Neural cell (in vitro differentiated cells): ENCODE data around the gene JADE2. TPM values are rescaled to one million over a fixed set of nuclear protein-coding genes. Genes with fewer than 3 reads are reported as not detected.

Experiments
- H2AFZ ChIP-seq: fragments of 200-600, 300-800 bp; sonication (generic), shearing (Covaris generic); 2 replicates; pipeline ENCODE4 v1.6.0; 2014; ENCODE audit warnings: low read depth, mild to moderate bottlenecking, antibody characterized with exemption, low read length, moderate library complexity
- H3F3A ChIP-seq: fragments of 200-600 bp; shearing (Covaris generic); 2 replicates; pipeline ENCODE4 v1.6.1; 2016; ENCODE audit warnings: mild to moderate bottlenecking, moderate library complexity, mixed read lengths, antibody characterized with exemption, low read length; ENCODE audit not compliant: insufficient read depth, poor library complexity, severe bottlenecking
- H3K27ac ChIP-seq: fragments of 200-600, 300-800 bp; sonication (generic), shearing (Covaris generic); 2 replicates; pipeline ENCODE4 v1.5.1; 2014; ENCODE audit warnings: mild to moderate bottlenecking, low read length, moderate library complexity
- H3K27me3 ChIP-seq: fragments of 300-800, 200-600 bp; sonication (generic), shearing (Covaris generic); 2 replicates; pipeline ENCODE4 v1.6.0; 2014; ENCODE audit warnings: mild to moderate bottlenecking, low read depth, low read length, moderate library complexity; ENCODE audit not compliant: insufficient read depth
- H3K36me3 ChIP-seq: fragments of 300-800, 200-600 bp; sonication (generic), shearing (Covaris generic); 2 replicates; pipeline ENCODE4 v1.5.1; 2014; ENCODE audit warnings: mild to moderate bottlenecking, antibody characterized with exemption, low read length, moderate library complexity; ENCODE audit not compliant: insufficient read depth
- H3K4me2 ChIP-seq: fragments of 300-800, 200-600 bp; sonication (generic), shearing (Covaris generic); 2 replicates; pipeline ENCODE4 v1.6.0; 2014; ENCODE audit warnings: mild to moderate bottlenecking, low read length
- H3K4me3 ChIP-seq: fragments of 300-800, 200-600 bp; sonication (generic), shearing (Covaris generic); 2 replicates; pipeline ENCODE4 v1.5.1; 2014; ENCODE audit warnings: mild to moderate bottlenecking, low read length, moderate library complexity
- H3K79me2 ChIP-seq: fragments of 200-600 bp; shearing (Covaris generic); replicated peaks from 2 replicates; pipeline ENCODE4 v1.6.0; 2014; ENCODE audit warnings: mild to moderate bottlenecking, low read length, moderate library complexity; ENCODE audit not compliant: insufficient read depth
- H3K9ac ChIP-seq: fragments of 300-800, 200-600 bp; sonication (generic), shearing (Covaris generic); 2 replicates; pipeline ENCODE4 v1.6.1; 2016; ENCODE audit warnings: mild to moderate bottlenecking, low read length, mixed read lengths
- H3K9me2 ChIP-seq: fragments of 200-600 bp; shearing (Covaris generic); 2 replicates; pipeline ENCODE4 v1.6.1; 2016; ENCODE audit warnings: mild to moderate bottlenecking, low read length, mixed read lengths; ENCODE audit not compliant: insufficient read depth
- H3K9me3 ChIP-seq: fragments of 200-600, 300-800 bp; sonication (generic), shearing (Covaris generic); 2 replicates; pipeline ENCODE4 v1.6.1; 2016; ENCODE audit warnings: mild to moderate bottlenecking, mixed run types, low read length, moderate library complexity, mixed read lengths
- H4K20me1 ChIP-seq: fragments of 200-600 bp; shearing (Covaris generic); 2 replicates; pipeline ENCODE4 v1.6.1; 2016; ENCODE audit warnings: mild to moderate bottlenecking, mixed run types; ENCODE audit not compliant: insufficient read depth
- CTCF ChIP-seq: fragments of 450-650 bp; IDR thresholded peaks from 2 replicates; pipeline ENCODE4 v1.5.1; 2014; ENCODE audit warnings: antibody characterized with exemption, mild to moderate bottlenecking, moderate library complexity; ENCODE audit not compliant: poor library complexity, severe bottlenecking
- EP300 ChIP-seq: fragments of 450-650 bp; conservative IDR thresholded peaks from 2 replicates; pipeline ENCODE4 v1.6.1; 2014; ENCODE audit warnings: antibody characterized with exemption, mild to moderate bottlenecking, moderate library complexity; ENCODE audit not compliant: poor library complexity, severe bottlenecking
- EZH2 ChIP-seq: fragments of 200-600, 300-800 bp; shearing (Covaris generic), sonication (generic); IDR thresholded peaks from 2 replicates; pipeline ENCODE4 v1.6.1; 2014; ENCODE audit warnings: antibody characterized with exemption, low read length, borderline replicate concordance, mild to moderate bottlenecking; ENCODE audit not compliant: insufficient read depth, poor library complexity, severe bottlenecking
- MXI1 ChIP-seq: fragments of 450-650 bp; conservative IDR thresholded peaks from 2 replicates; pipeline ENCODE4 v1.6.1; 2014; ENCODE audit warnings: antibody characterized with exemption, mild to moderate bottlenecking; ENCODE audit not compliant: poor library complexity, severe bottlenecking
- POLR2AphosphoS5 ChIP-seq: IDR thresholded peaks from 2 replicates; pipeline ENCODE4 v1.6.1; 2012
- RAD21 ChIP-seq: fragments of 450-650 bp; conservative IDR thresholded peaks from 2 replicates; pipeline ENCODE4 v1.6.1; 2014; ENCODE audit warnings: antibody characterized with exemption, mild to moderate bottlenecking, moderate library complexity
- REST ChIP-seq: IDR thresholded peaks from 2 replicates; pipeline ENCODE4 v1.6.1; 2012; ENCODE audit warnings: borderline replicate concordance
- SMC3 ChIP-seq: fragments of 450-650 bp; conservative IDR thresholded peaks from 2 replicates; pipeline ENCODE4 v1.6.1; 2014; ENCODE audit warnings: antibody characterized with exemption, mild to moderate bottlenecking, moderate library complexity; ENCODE audit not compliant: poor library complexity
- TAF1 ChIP-seq: IDR thresholded peaks from 2 replicates; pipeline ENCODE4 v1.6.1; 2012; ENCODE audit warnings: low read depth
- polyA plus RNA-seq: library from polyadenylated mRNA; depleted of rRNA; stranded (reverse); fragments of >200 nt; gene quantifications from 2 replicates; pipeline ENCODE4 v1.2.3, GENCODE V29; 2014

JADE2 gene
- polyA plus RNA-seq, 1 donor from 2014 or later, result 1.9 TPM

DNA sequence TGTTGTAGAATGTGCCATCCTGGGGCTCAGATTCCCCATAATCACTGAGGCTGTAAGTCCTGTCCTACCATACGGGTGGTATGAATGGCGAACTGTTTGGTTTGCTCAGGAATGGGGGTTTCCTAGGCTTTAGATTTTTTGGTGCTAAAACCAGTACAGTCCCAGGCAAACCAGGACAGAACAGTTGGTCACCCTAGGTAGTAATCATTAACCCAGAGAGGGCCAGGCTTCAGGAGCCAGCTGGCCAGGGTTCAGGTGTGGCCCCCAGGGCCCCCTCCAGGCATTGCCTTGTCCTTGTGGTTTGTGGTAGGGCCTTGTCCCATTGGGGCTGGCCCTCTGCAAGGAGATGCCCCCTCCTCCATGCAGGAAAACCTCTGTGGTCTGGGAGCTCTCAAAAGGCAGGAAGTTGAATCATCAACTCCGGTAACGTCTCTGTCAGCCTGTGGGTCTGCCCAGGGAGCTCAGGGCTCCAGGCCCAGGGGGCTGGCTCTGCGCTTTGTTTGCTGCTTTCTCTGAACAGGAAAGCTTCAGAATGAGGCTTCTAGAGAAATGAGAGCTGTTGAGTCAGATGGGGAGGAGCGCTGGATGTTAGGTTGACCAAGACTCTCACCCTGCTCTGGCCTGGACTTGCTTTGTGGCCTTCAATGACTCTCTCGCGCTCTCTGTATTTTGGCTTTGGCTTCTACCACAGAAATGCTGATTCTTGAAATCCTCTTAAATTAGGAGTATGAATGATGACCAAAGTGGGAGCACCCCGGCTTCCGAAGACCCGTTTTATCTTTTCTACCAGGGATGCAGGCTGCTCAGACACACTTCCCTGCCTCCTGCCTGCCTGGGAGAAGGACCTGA lies 22.2 kb upstream of the JADE2 start:
- Histone ChIP-seq H4K20me1 (no peaks in the 10 kb centered on the region), H2AFZ (no peak overlapping the region), H3K9ac (no peak overlapping the region), H3K79me2 (no peaks in the 10 kb centered on the region), H3K9me3 (no peaks in the 10 kb centered on the region), H3K4me2 (no peak overlapping the region), H3K27me3 (no peaks in the 10 kb centered on the region), H3K4me3 (no peak overlapping the region), H3K36me3 (no peaks in the 10 kb centered on the region), H3F3A (no peaks in the 10 kb centered on the region), H3K27ac (no peak overlapping the region), H3K9me2 (no peaks in the 10 kb centered on the region)
- no peak for TF ChIP-seq EP300
- no peak for TF ChIP-seq CTCF
- no peak for TF ChIP-seq RAD21
- no peak for TF ChIP-seq REST
- TF ChIP-seq EZH2, result no peak
- TF ChIP-seq MXI1, result no peak
- TF ChIP-seq TAF1, result no peak
- TF ChIP-seq POLR2AphosphoS5, result no peak
- no peak for TF ChIP-seq SMC3

DNA sequence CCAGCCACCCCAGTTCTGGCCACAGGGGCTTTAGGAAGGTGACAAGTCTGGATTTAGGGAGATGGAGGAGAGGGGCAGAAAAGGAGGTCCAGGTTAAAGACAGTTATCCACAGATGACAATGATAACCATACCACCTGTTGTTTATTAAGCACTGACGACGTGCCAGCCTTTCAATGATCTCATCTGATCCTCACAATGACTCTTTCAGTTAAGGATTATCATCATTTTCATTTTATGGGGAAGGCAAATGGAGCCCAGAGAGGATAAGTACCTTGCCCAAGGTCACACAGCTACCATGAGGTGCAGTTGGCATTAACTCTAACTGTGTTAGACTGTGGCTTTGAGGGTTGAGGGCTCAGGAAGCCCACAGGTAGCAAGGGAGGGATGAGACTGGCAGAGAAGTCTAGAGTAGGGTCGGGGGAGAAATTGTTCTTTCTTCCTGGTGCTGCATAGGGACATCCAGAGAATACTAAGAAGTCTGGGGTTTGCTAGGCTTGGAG lies 21.5 kb upstream of the JADE2 start:
- Histone ChIP-seq H3K4me3 (no peak overlapping the region), H3K27me3 (no peaks in the 10 kb centered on the region), H4K20me1 (no peaks in the 10 kb centered on the region), H3K79me2 (no peaks in the 10 kb centered on the region), H3K9ac (no peak overlapping the region), H3K9me3 (no peaks in the 10 kb centered on the region), H3K27ac (no peak overlapping the region), H3K4me2 (no peak overlapping the region), H3F3A (no peaks in the 10 kb centered on the region), H3K36me3 (no peaks in the 10 kb centered on the region), H2AFZ (no peak overlapping the region), H3K9me2 (no peaks in the 10 kb centered on the region)
- no peak for TF ChIP-seq POLR2AphosphoS5
- no peak for TF ChIP-seq MXI1
- TF ChIP-seq EZH2, result no peak
- TF ChIP-seq SMC3, result no peak
- TF ChIP-seq REST, result no peak
- no peak for TF ChIP-seq CTCF
- no peak for TF ChIP-seq TAF1
- no peak for TF ChIP-seq RAD21
- no peak for TF ChIP-seq EP300
